Sigmoid colon (tissue), 7 donors: ENCODE results near the gene TMPRSS9. TPM values are rescaled to one million over a fixed set of nuclear protein-coding genes. Genes with fewer than 3 reads are reported as not detected.
"Not testable (repeated sequence)": the region's sequence is repeated elsewhere in the genome, so short reads cannot be mapped to it uniquely, and the experiment has no call there.

Experiments used
- DNase-seq: peaks from one replicate; pipeline ENCODE4 v3.0.0-alpha.2; 2019
- H3K27ac ChIP-seq, 4 donors: fragments of 200-600 bp; sonication (generic); one replicate each; pipeline ENCODE4 v1.5.1; 2016 to 2019; ENCODE audit warnings: mild to moderate bottlenecking in 1 of 4
- H3K27me3 ChIP-seq, 3 donors: fragments of 200-600 bp; sonication (generic); one replicate each; pipeline ENCODE4 v1.5.1; 2019; ENCODE audit warnings: mild to moderate bottlenecking in 1 of 3
- H3K36me3 ChIP-seq, 4 donors: fragments of 200-600 bp; sonication (generic); one replicate each; pipeline ENCODE4 v1.5.1; 2016 to 2019
- H3K4me1 ChIP-seq, 4 donors: fragments of 200-600 bp; sonication (generic); one replicate each; pipeline ENCODE4 v1.5.1; 2017 to 2019
- H3K4me3 ChIP-seq, 4 donors: fragments of 200-600 bp; sonication (generic); one replicate each; pipeline ENCODE4 v1.5.1; 2017 to 2019; ENCODE audit warnings: mild to moderate bottlenecking in 2 of 4, moderate library complexity in 1 of 4
- H3K9me3 ChIP-seq, 4 donors: fragments of 200-600 bp in 3 of 4; sonication (generic) in 3 of 4; one replicate each; pipeline versions ENCODE4 v1.5.1 to v1.6.1; 2013 to 2019
- CTCF ChIP-seq, 4 experiments: fragments of 450-650 bp in 3 of 4; fragments of 200-600 bp in 1 of 4; IDR thresholded peaks; one replicate each; pipeline ENCODE4 v1.5.1; 2016 to 2019; ENCODE audit warnings: antibody characterized with exemption in 4 of 4, mild to moderate bottlenecking in 3 of 4, moderate library complexity in 2 of 4
- EP300 ChIP-seq, 4 donors: sonication (generic); formaldehyde crosslinking; IDR thresholded peaks; one replicate each; pipeline ENCODE4 v1.6.1; 2017; ENCODE audit warnings: antibody characterized with exemption in 4 of 4
- POLR2A ChIP-seq, 2 donors: fragments of 450-650 bp; IDR thresholded peaks; one replicate each; pipeline ENCODE4 v1.6.1; 2016; ENCODE audit warnings: antibody characterized with exemption in 2 of 2, mild to moderate bottlenecking in 2 of 2, moderate library complexity in 2 of 2
- POLR2AphosphoS5 ChIP-seq, 4 donors: sonication (generic); formaldehyde crosslinking; IDR thresholded peaks; one replicate each; pipeline ENCODE4 v1.6.1; 2017; ENCODE audit warnings: antibody characterized with exemption in 4 of 4
- WGBS, 2 donors: extraction: QIAGEN DNeasy Blood & Tissue Kit; methylation state at CpG; one replicate each; pipeline ENCODE4 v1.1.7; 2013; 5-methylcytosine and 5-hydroxymethylcytosine counted together
- intact Hi-C: fragments of 100-400 bp; cut with DNase I; formaldehyde crosslinking; loops from one replicate; pipeline ENCODE4 v1.15.1; 2023
- polyA plus RNA-seq, 3 donors: library from polyadenylated mRNA; stranded (reverse); fragments of 200-250 nt; gene quantifications; one replicate each; pipeline ENCODE4 v1.2.3, GENCODE V29; 2013
- total RNA-seq, 4 donors: library from RNA; depleted of rRNA; stranded (reverse); fragments of >200 nt; gene quantifications; one replicate each; pipeline ENCODE4 v1.1.0, GENCODE V29; 2016
- donor health status: healthy with polysubstance abuse.
- donor health status: Bipolar disorder and iron deficiency.
- donor health status: healthy.

Gene TMPRSS9
- total and polyA plus RNA-seq, 7 donors, result 0.16 to 0.68 (median 0.27) TPM; not detected in 3

GRCh38 chr19:2345076-2345475, 15.0 kb upstream of the TMPRSS9 start:
- 94 to 96% methylated on average over 17 of the region's 17 CpGs for WGBS, 2 donors
- Histone ChIP-seq H3K9me3 (no peaks in the 10 kb centered on the region), H3K4me1 (peaks cover 0 to 9% (median 0%) of the 10 kb centered on the region in 4 donors), H3K27me3 (no peaks in the 10 kb centered on the region), H3K36me3 (peaks cover 0 to 49% (median 8%) of the 10 kb centered on the region in 4 donors), H3K27ac (no peak overlapping the region), H3K4me3 (no peak overlapping the region)
- DNase-seq, result no peak
- intact Hi-C loops, result no loop called here
- TF ChIP-seq POLR2AphosphoS5 (IDR thresholded peaks at IDR 0.05) (no peak), EP300 (IDR thresholded peaks at IDR 0.05) (no peak), CTCF (IDR thresholded peaks at IDR 0.05) (no peak), POLR2A (IDR thresholded peaks at IDR 0.05) (no peak)

GRCh38 chr19:2345794-2346663, 14.0 kb upstream of the TMPRSS9 start:
- TF ChIP-seq POLR2AphosphoS5 (IDR thresholded peaks at IDR 0.05) (no peak), EP300 (IDR thresholded peaks at IDR 0.05) (no peak), POLR2A (IDR thresholded peaks at IDR 0.05) (no peak), CTCF (IDR thresholded peaks at IDR 0.05) (no peak)
- WGBS, 2 donors, result 31 to 70% methylated on average over 25 of the region's 25 CpGs
- Histone ChIP-seq H3K9me3 (no peaks in the 10 kb centered on the region), H3K4me1 (peaks cover 0 to 9% (median 0%) of the 10 kb centered on the region in 4 donors), H3K27ac (no peak overlapping the region), H3K27me3 (no peaks in the 10 kb centered on the region), H3K36me3 (peaks cover 0 to 47% (median 8%) of the 10 kb centered on the region in 4 donors), H3K4me3 (no peak overlapping the region)
- no peak for DNase-seq
- intact Hi-C loops, result no loop called here

- H3K9me3 ChIP-seq, DNase-seq, H3K4me1 ChIP-seq, H3K4me3 ChIP-seq, H3K27me3 ChIP-seq, H3K27ac ChIP-seq, intact Hi-C loops: not testable (repeated sequence)
- 94 to 96% methylated on average over 24 of the region's 24 CpGs for WGBS, 2 donors
- H3K36me3 ChIP-seq, result peaks cover 0 to 43% (median 6%) of the 10 kb centered on the region in 4 donors
These were observed 10.2 kb upstream of the TMPRSS9 start for GRCh38 chr19:2349818-2350217.

DNA sequence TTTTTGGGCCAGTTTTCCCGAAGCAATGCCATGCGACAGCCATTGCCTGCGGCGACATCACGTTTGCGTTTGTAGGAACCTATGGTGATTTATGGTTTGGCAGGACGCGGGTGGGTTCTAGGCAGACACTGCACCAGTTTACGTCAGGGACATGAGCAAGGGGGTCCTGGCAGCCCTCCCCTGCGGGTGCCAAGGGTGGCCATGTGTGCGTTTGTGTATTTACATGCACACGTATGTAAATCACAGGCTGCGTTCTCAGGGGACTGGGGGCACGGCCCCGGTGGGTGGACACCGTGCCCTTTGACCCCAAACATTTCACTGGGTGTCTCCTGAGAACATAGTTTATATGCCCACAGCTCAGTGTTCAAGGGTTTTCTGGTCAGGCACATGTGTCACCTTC, 9.4 kb upstream of the TMPRSS9 start:
- WGBS, 2 donors, result 82 to 89% methylated on average over 16 of the region's 16 CpGs
- TF ChIP-seq CTCF (IDR thresholded peaks at IDR 0.05), result no peak
- no peak for DNase-seq
- Histone ChIP-seq H3K4me1 (peaks cover 0 to 5% (median 0%) of the 10 kb centered on the region in 4 donors), H3K9me3 (no peaks in the 10 kb centered on the region), H3K27ac (no peak overlapping the region), H3K36me3 (peaks cover 0 to 41% (median 6%) of the 10 kb centered on the region in 4 donors), H3K4me3 (no peak overlapping the region), H3K27me3 (no peaks in the 10 kb centered on the region)
- intact Hi-C loops, result no loop called here

DNA sequence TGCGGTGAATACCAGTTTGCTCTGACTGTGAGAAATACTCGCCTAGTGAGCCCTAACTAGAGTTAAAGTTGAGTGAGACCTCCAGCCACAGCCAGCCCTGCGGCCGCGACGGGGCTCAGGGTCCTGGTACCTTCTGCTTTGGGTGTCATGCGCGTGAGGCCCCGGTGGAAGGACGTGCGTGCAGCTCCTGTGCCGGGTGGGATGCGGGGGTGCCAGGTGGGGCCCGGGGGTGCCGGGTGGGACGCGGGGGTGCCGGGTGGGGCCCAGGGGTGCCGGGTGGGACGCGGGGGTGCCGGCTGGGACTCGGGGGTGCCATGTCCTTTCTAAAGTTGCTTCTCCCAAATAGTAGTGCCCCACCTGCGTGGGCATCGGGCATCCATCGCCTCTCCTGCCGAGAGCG, 8.5 kb upstream of the TMPRSS9 start:
- no peak for DNase-seq
- WGBS, 2 donors, result 95 to 96% methylated on average over 28 of the region's 28 CpGs

More for the DNA sequence above, 8.5 kb upstream of the TMPRSS9 start:
- Histone ChIP-seq H3K9me3 (no peaks in the 10 kb centered on the region), H3K4me3 (no peak overlapping the region), H3K27me3 (no peaks in the 10 kb centered on the region), H3K27ac (no peak overlapping the region), H3K4me1 (no peaks in the 10 kb centered on the region), H3K36me3 (peaks cover 0 to 40% (median 6%) of the 10 kb centered on the region in 4 donors)
- TF ChIP-seq CTCF (IDR thresholded peaks at IDR 0.05) (no peak), POLR2AphosphoS5 (IDR thresholded peaks at IDR 0.05) (no peak), POLR2A (IDR thresholded peaks at IDR 0.05) (no peak), EP300 (IDR thresholded peaks at IDR 0.05) (no peak)
- intact Hi-C loops, result no loop called here
